ENCODE results near the gene OBSL1.
A peak's percentile ranks its signal among the peaks of the same experiment; 100 is the strongest.

Gene OBSL1

DNA sequence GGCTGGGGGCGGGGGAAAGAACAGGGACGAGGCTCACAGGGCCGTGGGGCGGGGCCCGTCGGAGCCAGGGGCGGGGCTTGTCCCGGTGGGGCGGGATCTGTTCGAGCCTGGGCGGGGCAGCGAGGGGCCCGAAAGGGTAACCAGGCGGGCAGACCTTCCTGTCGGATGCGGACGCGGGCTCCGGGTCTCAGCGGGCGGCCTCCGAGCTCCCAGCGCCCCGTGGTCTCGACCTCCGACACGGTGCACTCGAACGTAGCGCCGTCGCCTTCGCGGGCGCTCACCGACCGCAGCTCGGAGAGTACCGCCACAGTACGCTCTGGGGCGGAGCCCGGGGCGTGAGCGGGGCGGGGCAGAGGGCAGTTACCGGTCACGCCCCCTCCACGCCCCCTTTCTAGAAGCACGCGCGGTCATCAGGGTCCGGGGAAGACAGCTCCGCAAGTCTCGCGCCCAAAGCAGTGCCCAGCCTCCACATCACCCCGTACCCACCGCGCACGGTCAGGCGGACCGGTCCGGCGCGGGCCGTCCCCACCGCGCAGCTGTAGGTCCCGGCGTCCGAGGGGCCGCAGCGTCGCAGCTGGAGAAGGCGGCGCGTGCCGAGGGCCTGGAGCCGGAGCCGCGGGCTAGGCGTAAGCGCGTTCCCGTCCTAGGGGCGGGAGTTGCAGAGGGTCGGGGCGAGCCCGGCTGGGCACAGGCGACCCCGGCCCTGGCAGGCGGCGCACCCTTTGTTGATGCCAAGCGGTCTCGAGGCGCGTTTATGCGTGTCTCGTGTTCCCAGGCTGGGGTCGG lies 18.8 kb downstream of the OBSL1 start:
- DNase-seq (ENCODE audit: extremely low read depth in 1 of 2, low read depth in 1 of 2), result peak; percentile 57 to 73

- DNase-seq (ENCODE audit: extremely low read depth in 1 of 2, low read depth in 1 of 2), result no peak
Observed at GRCh38 chr2:219551441-219552381, 19.6 kb downstream of the OBSL1 start.

GRCh38 chr2:219549619-219550018 lies 21.7 kb downstream of the OBSL1 start:
- no peak for DNase-seq (ENCODE audit: extremely low read depth in 1 of 2, low read depth in 1 of 2)

- DNase-seq (ENCODE audit: extremely low read depth in 1 of 2, low read depth in 1 of 2), result no peak
Observed at GRCh38 chr2:219548990-219549389, 22.3 kb downstream of the OBSL1 start.

DNA sequence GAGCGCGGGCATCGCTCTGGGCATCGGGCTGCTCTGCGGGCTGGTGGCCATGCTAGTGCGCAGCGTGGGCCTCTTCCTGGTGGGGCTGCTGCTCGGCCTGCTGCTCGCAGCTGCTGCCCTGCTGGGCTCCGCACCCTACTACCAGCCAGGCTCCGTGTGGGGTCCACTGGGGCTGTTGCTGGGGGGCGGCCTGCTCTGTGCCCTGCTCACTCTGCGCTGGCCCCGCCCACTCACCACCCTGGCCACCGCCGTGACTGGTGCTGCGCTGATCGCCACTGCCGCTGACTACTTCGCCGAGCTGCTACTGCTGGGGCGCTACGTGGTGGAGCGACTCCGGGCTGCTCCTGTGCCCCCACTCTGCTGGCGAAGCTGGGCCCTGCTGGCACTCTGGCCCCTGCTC lies 23.7 kb downstream of the OBSL1 start:
- no peak for DNase-seq (ENCODE audit: extremely low read depth in 1 of 2, low read depth in 1 of 2)

DNA sequence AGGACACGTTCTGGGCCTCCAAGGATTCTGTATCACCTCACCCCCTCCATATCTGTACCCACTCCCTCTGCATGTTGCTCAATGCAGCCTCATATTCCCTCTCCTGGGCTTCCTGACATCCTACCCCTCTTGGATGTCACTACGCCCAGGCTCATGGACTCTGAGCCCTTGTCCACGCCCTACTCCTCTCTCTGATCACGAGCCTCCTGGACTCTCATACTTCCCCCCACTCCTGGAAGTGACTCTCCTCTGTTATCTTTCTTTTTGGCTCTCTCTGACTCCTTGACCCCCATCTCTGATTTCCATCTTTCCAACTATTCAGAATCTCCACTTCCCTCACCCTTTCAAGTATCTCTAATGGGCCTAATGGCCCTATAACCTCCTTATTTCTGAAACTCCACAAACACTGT lies 25.4 kb downstream of the OBSL1 start:
- no peak for DNase-seq (ENCODE audit: extremely low read depth in 1 of 2, low read depth in 1 of 2)

- no peak for DNase-seq (ENCODE audit: extremely low read depth in 1 of 2, low read depth in 1 of 2)
Observed at GRCh38 chr2:219545295-219545942, 25.9 kb downstream of the OBSL1 start.

GRCh38 chr2:219544567-219544966 lies 26.8 kb downstream of the OBSL1 start:
- no peak for DNase-seq (ENCODE audit: extremely low read depth in 1 of 2, low read depth in 1 of 2)

GRCh38 chr2:219543596-219544358 lies 27.6 kb downstream of the OBSL1 start, which contains the start of the genes CHPF and TMEM198:
CHPF (minus strand) TSS chr2:219543809; CDS start chr2:219543538, 271 bp downstream.
TMEM198 (plus strand) TSS chr2:219544028; CDS start chr2:219544728, 700 bp downstream.
- peak; percentile 87 to 93 for DNase-seq (ENCODE audit: extremely low read depth in 1 of 2, low read depth in 1 of 2)

- DNase-seq (ENCODE audit: extremely low read depth in 1 of 2, low read depth in 1 of 2), result no peak
Observed at GRCh38 chr2:219542931-219543595, 28.3 kb downstream of the OBSL1 start.

DNA sequence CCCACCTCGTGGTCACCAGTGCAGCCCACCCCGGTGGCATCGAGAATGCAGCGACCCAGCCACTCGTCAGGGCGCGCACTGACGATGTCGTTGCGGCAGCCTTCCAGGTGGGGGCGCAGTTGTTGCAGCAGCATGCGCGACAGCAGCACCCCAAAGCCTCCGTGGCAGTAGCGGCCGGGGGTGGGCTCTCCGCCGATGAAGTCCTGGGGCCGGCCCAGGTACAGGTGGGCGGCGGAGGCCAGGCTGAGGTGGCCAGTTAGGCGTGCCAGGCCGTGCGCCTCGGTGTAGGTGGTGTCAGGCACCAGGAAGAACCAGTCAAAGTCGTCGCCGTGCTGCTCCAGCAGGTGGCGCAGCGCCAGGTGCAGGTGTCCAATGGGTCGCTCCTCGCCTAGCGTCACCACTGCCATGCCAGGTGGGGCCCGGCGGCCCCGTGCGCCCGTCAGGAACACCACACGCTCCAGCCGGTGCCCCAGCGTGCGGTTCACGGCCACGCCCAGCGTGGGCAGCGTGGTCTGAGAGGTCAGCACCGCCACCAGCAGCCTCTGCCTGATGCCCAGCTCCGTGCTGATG lies 29.6 kb downstream of the OBSL1 start:
- DNase-seq (ENCODE audit: extremely low read depth in 1 of 2, low read depth in 1 of 2), result peak; percentile 70 to 82

DNA sequence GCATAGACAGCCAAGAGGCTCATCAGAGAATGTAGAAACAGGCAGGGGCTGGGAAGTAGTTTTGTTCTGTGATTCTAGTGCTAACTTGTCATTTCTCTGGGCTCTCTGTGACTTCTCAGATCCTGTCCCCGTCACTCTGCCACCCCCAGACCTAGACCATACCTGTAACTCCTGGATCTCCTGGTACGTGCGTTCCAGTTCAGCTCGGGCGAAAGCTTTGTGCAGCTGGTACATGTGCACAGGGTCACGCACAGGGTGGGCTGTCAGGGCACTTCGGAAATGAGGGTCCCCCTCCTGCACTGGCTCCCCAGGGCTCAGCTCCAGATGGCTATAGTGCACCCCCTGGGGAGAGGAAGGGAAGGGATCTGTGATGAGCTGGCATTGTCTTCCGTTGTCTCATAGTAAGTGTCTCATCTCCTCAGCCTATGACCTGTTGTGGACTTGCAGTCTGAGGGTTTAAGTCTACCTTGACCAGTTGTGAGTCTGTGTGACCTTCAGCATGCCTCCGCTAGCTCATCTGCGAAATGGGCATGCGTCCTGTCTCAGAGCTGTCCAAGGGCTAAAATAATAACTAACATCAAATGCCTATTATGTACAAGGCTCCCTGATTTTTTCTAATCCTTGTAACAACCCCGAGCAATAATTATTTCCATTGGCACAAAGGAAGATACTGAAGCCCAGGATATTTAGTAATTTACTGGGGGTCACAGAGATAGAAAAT lies 30.4 kb downstream of the OBSL1 start:
- DNase-seq (ENCODE audit: extremely low read depth in 1 of 2, low read depth in 1 of 2), result no peak

- no peak for DNase-seq (ENCODE audit: extremely low read depth in 1 of 2, low read depth in 1 of 2)
Observed at GRCh38 chr2:219539926-219540678, 31.2 kb downstream of the OBSL1 start.

GRCh38 chr2:219538956-219539788 lies 32.2 kb downstream of the OBSL1 start:
- no peak for DNase-seq (ENCODE audit: extremely low read depth in 1 of 2, low read depth in 1 of 2)

- no peak for DNase-seq (ENCODE audit: extremely low read depth in 1 of 2, low read depth in 1 of 2)
Observed at GRCh38 chr2:219538504-219538951, 32.8 kb downstream of the OBSL1 start.

DNA sequence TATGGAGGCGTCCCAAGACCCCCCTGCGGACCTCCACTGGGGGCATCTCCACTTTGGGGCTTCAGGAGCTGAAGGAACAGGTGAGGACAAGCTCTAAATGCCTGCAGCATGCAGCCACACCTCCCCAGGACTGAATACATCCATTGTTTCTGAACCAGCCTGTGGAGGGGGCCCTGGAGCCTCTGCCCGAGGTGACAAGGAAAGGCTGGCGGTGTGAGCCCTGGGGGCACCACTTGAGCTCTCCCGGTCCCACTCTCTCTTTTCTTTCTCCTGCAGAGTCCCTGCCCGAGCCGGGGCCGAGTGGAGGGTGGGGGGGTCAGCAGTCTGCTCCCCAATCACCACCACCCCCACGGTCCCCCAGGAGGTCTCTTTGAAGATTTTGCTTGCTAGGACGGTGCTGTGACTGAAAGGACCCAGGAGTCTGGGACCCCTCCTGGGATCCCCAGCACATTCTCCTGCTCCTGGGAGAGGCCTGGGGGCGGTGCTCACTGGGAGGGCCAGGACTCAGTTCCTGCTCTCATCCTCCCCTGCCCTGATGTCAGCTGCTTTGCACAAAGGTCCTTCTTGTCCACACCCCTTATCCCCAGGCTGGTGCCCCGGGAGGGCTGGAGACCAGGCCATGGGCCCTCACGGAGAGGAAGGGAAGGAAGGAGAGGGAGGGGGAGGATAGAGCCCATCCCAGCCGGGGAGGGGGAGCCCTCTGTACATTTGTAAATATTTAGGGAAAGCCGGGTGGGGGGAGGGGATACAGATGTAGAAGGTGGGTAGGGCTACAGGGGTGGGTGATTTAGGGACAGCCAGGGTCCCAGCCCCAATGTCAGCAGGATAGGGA lies 33.5 kb downstream of the OBSL1 start:
- DNase-seq (ENCODE audit: extremely low read depth in 1 of 2, low read depth in 1 of 2), result no peak

Data from stimulated activated CD8-positive, alpha-beta memory T cell treated with anti-CD3 and anti-CD28 coated beads, Interleukin-7, amount 100 ng/mL, for 48 hours (primary cell).